ENCODE data around the gene MS4A18. TPM values are rescaled to one million over a fixed set of nuclear protein-coding genes. Genes with fewer than 3 reads are reported as not detected.

The MS4A18 gene
- total RNA-seq, 4 donors from 2014 or later: not detected

DNA sequence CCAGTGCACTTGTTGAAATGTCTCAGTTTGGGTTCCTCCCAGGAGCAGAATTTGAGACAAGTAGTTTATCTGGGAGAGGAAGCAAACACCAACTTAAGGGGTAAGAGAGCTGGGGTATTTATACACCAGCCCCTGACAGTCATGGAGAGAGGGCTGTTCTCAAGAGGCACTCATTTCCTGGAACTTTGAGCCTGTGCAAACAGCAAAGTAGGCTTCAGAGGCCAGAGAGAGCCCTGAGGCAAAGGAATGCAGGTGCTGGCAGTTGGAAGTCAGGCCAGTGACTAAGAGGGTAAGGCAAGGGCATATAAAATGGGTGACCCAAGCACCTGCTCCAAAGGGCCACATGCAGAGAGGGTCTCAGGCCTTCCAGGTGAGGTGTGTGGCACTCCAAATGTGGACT lies 16.1 kb downstream of the MS4A18 start:
- TF ChIP-seq, protein P1, sequence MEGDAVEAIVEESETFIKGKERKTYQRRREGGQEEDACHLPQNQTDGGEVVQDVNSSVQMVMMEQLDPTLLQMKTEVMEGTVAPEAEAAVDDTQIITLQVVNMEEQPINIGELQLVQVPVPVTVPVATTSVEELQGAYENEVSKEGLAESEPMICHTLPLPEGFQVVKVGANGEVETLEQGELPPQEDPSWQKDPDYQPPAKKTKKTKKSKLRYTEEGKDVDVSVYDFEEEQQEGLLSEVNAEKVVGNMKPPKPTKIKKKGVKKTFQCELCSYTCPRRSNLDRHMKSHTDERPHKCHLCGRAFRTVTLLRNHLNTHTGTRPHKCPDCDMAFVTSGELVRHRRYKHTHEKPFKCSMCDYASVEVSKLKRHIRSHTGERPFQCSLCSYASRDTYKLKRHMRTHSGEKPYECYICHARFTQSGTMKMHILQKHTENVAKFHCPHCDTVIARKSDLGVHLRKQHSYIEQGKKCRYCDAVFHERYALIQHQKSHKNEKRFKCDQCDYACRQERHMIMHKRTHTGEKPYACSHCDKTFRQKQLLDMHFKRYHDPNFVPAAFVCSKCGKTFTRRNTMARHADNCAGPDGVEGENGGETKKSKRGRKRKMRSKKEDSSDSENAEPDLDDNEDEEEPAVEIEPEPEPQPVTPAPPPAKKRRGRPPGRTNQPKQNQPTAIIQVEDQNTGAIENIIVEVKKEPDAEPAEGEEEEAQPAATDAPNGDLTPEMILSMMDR (IDR thresholded peaks at IDR 0.05; ENCODE audit: low read depth): no peak

DNA sequence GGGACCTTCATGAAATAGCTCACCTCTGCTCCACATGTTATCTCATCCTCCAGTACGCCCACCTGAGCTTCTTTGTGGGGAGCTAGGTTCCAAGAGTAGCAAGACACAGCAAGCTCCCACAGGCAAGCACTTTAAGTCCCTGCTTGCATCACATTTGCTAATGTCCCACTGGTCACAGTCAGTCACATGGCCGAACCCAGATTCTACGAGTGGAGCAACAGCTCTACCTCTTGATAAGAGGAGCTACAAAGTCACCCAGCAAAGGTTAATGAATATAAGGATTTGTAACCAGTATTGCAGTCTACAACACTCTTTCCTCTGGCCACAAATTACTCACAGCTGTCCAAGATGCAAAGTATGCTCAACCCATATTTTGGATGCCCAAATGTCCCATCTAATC lies 16.9 kb downstream of the MS4A18 start:
- TF ChIP-seq, protein P1 (IDR thresholded peaks at IDR 0.05; ENCODE audit: low read depth): no peak

DNA sequence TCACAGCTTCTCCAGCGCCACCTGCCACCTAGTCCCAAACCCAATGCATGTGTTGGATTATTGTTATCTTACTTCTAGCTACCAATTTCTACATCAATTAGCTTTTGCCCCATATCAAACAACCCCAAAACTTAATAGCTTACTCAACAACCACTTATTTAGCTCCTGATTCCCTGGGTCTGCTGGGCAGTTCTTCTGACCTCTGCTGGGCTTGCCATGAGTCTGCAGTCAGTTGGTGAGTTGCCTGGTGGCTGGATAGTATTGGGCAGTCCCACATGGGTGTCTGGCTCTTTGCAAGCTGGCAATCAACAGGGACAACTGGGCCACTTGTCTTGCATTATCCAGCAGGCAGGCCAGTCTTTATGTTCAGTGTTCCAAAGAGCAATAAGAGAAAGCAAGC lies 18.5 kb downstream of the MS4A18 start:
- TF ChIP-seq, protein P1 (IDR thresholded peaks at IDR 0.05; ENCODE audit: low read depth): no peak

DNA sequence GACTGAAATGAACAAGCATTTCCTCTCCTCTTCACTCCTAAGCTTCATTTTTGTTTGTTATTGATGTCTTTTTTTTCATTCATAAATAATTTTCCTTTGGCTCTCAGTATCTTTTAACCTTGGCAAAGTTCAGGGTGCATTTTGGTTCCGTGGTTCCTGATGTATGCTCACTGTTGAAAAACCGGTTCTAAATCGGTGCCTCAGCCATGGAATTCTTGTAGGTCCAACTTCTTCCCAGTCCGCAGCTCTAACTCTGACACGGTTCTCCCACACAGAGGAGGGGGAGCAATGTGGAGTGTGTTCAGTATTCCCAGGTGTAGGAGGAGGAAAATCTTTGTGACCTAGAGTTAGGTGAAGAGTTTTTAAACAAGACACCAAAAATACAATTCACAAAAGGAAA lies 19.6 kb downstream of the MS4A18 start:
- TF ChIP-seq, protein P1 (IDR thresholded peaks at IDR 0.05; ENCODE audit: low read depth): no peak

DNA sequence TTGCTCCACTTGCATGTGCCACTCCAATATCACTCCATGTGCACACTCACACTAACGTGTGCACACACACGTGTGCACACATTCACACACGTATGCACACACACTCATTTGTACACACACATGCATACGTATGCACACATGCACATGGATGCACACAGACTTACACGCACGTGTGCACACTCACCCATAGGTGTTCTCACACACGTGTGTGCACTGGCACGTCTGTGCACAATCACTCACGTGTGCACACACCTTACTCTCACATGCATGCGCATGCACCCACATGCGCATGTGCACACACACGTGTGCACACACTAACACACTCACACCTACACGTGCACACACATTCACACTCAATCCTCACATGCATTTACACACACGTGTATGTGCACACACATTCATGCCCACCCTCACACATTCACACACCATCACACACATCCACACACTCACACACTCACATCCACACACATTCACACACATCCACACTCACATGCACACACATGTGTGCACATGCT lies 22.9 kb downstream of the MS4A18 start:
- TF ChIP-seq, protein P1 (IDR thresholded peaks at IDR 0.05; ENCODE audit: low read depth): no peak

DNA sequence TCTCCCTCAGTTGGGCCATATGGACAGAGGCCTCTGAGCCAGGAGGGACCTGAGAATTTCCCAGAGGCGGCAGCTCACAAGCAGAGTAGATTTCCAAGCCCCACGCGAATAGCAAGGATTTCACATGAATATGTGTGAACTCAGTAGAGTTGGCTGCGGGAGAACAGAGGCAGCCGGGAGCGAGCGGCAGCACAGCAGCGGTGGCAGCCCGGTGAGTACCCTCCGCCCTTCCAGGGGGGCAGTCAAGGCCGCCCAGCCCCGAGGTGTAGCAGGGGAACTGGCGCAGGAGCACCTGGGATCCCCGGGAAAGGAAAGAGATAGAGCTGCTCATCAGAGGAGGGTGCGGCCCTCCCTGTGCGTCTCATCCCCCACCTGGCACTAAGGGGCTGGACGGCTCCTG lies 23.7 kb downstream of the MS4A18 start:
- TF ChIP-seq, protein P1 (IDR thresholded peaks at IDR 0.05; ENCODE audit: low read depth): no peak

DNA sequence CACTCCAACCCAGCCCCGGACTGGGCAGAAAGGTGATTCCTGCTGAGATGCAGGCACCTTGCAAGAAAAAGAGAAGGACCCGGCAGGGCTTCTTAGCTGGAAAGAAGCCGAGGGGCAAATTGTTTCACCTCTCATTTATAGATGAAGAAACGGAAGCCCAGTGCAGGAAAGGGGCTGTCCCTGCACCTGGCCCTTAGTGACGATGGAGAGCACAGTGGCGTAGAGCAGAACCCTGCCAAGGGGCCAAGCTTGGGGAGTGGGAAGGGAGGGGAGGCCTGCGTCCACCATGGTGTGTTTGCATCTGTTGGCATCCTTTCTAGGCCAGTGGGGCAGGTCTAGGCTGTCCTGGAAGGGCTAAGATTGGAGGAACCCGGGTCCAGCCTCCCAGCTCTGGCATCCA lies 24.3 kb downstream of the MS4A18 start:
- TF ChIP-seq, protein P1 (IDR thresholded peaks at IDR 0.05; ENCODE audit: low read depth): no peak
